GM19328 (cell line): ENCODE results near the gene ASS1.

Experiments used
- ATAC-seq: cut with Tn5 transposase; IDR thresholded peaks from one replicate; pipeline ENCODE4 v1.9.1; 2021; ENCODE audit warnings: mild to moderate bottlenecking, moderate library complexity; ENCODE audit not compliant: unreplicated experiment

Gene ASS1

DNA sequence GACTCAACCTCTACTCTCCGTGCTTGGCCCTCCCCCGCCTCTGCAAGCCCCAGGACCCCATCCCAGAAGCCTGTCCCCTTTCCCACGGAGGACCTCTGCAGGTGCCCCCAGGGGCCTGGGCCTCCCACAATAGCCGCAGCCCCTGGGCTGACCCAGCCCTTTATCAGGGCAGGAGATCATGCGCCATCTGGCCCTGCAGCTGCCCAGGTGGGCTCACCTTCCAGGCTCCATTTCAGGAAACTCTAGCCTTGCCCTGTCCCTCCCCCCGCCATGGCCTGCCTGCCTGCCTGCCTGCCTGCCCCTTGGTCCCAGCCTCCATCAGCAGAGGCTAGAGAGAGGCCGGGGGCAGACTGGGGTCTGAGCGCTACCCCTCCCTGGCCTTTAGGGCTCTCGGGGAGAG, 48.7 kb downstream of the ASS1 start:
- ATAC-seq: no peak

DNA sequence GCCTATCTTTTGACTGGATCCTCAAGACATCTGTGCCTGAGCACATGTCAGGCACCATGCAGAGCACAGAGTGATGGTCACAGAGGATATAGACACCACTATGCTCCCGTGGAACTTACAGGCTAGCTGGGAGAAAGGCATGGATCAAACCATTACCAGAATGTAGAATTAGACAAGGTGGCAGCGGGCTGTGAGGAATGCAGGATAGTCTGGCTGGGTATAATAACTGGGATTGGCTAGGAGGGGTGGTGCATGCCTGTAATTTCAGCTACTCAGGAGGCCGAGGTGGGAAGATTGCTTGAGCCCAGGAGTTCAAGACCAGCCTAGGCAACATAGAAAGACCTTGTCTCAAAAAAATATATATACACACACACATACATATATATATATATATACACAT, 50.3 kb downstream of the ASS1 start:
- no peak for ATAC-seq

DNA sequence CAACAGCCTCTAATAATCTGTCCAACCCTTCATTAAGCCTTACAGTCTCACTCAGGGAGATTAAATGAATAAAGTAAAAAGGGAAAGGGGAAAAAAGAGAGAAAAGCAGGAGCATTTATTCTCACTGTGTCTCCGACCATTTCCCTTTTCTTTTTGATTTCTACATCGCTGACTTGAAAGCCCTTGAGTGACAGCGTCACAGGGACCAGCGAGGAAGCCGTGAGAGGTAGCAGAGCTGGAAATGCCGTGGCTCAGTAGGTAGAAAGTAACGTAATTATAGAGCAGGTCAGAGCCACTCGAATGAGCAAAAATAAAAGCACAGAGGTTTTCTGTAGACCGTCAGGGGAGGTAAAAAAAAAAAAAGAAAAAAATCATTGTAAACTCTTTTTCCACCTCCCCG, 52.4 kb downstream of the ASS1 start:
- no peak for ATAC-seq

DNA sequence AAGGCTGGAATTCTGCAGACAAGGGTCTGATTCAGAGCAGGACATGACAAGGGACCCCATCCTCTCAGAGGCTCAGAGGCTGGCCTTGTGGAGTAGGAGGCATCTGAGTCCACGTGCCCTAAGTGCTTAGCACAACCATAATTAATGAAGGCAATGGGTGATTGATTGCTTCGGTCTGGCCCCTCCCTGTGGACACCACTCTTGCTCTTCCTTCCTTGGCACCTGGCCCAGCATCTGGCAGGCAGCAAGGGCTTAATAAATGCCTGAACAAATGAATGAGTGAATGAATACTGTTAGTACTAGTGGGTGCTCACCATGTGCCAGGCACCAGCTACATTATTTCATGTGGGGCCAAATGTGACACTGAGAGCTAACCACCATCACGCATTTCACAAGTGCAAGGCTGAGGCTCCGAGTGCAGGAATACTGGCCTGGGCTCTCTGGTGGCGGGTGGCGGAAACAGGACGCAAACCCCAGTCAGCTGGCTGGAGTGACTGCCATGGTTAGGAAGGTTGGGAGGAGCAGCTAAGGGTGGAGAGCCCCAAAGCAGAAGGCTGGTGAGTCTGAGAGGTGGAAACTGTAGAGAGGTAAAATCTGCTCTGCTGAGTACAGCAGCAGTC, 53.6 kb downstream of the ASS1 start:
- ATAC-seq: no peak

DNA sequence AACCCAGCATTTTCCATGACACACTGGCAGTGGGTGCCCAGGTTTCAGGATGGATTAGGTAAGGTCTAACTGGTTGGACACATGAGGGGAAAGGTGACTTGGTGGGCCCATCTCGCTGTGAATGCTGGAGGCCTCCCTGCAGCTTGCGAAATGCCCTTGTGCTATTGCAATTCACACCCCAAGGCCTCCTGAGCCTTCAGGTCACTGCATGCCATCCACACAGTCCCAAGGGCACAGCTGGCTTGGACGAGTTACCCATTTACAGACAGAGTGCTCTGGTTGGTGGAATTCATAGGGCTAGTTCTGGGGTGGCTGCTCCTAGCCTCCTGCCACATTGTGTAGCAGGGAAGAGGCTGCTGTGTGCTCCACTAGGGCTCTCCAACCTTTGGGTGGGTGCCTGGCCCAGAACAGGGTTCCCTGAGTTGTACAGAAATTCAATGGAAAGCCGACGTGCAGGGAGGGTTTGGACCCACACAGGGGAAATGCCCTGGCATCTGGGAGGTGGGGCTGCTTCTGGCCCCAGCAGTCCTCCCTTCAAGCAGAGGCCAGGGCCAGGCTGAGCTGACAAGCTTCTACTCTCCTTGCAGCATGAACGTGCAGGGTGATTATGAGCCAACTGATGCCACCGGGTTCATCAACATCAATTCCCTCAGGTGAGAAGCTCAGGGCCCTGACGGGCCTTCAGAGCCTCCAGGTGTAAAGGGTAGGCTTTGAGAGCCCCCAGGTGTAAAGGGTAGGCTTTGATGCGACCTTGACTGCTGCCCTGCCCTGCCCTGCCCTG, 54.3 kb downstream of the ASS1 start:
- ATAC-seq: no peak

DNA sequence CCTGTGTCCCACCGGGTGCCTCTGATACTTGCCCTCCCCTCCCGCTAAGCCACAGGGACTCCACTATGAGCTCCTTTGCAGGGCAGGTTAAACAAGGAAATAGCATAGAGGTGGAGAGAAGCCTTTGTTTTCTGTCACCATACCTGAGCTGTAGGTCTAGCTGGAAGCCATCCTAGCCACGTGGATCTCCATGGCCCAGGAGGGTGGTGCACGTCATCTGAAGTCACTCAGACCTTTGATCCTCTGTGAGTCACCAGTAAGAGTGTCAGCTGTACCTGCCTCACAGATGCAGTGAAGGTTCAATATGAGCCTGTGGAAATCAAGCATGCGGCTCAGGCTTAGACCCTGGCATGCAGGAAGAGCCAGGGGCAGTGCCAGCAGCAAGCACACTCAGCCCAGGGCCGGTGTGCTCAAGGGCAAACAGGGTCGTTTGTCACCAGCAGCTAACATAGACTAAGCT, 55.1 kb downstream of the ASS1 start:
- no peak for ATAC-seq

DNA sequence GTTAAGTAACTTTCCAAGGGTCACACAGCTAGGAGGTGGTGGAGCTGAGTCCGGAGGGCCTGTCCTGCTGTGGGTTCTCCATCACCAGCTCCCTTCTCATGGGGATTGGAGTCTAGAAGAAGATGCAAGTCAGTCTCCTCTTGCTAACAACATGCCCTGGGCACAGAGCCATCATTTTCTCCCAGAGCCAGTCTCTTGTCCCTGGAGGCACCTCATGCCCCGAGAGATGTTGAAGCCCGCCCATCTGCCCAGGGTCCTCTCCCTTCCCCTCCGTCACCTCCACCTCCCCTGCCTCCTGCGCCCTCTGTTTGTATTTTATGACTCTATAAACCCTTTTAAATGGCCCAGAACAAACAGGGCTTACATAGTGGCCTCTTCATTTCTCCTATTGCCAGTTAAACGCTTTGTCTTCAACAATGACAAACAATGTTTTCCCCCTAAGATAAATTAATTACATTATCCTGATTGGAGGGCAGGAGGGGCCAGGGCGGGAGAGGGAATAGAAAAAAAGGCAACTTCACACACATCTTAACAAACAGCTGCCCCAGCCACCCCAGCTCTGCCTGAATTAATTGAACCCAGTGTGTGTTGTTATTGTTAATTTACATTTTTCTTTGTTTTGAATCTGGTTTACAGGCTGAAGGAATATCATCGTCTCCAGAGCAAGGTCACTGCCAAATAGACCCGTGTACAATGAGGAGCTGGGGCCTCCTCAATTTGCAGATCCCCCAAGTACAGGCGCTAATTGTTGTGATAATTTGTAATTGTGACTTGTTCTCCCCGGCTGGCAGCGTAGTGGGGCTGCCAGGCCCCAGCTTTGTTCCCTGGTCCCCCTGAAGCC, 55.8 kb downstream of the ASS1 start:
- no peak for ATAC-seq

DNA sequence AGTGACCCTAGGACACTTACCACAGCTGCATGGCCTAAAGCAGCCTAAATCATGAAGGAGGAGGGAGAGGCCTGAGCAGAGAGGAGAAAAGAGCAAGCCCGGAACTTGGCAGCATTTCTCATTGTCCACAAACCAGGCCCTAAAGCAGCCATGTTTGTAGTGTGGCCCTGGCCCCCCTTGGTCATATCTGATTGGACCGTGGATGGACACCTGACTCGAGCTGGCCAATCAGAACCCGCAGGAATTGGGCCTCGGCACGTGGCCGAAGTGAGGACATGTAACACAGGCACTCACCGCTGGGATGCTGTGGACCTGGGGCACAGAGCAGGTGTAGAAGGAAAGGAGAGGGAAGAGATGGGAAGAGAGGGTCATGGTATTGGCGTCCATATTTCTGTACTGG, 56.9 kb downstream of the ASS1 start:
- ATAC-seq: no peak

DNA sequence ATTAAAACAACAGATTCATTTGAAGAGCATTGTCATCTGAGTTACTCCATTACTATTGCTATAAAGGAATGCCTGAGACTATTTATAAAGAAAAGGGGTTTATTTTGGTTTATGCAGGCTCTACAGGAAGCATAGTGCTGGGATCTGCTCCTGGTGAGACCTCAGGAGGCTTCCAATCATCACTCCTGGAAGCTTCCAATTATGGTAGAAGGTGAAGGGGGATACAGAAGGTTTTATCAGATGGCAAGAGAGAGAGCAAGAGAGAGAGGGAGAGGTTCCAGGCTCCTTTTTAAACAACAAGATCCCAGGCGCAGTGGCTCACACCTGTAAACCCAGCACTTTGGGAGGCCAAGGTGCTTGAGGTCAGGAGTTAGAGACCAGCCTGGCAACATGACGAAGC, 63.5 kb downstream of the ASS1 start:
- no peak for ATAC-seq

DNA sequence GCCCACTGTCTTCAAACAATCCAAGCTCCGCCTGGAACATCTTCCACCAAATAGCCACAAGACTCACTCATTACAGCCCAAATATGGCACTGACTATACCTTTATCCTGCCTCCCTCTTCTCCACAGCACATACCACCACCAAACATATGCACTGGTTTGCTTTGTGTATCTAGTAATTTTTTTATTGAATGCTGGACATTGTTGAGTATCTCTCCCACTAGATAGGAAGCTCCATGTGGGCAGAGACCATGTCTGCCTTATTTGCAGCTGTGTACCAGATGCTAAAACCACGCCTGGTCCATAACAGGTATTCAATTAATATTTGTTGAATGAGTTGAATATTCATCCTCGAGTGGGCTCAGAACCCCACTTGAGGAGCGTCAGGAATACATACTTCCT, 67.4 kb downstream of the ASS1 start:
- no peak for ATAC-seq

DNA sequence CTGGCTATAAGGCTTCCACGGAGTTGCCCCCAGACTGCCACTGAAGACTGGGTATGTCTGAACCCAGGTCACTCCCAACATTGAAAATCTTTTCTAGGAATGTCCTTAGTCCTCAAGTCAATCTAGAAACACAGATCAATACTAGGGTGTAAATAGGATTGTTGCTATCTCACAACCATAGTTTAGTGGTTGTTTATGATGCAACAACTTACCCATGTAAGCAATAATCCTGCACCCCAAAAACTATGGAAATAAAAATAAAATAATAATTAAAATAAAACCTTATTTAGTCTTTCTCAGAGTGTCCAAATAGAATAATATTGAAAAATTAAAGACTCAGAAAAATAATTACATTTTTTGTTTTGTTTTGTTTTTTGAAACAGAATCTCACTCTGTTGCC, 68.3 kb downstream of the ASS1 start:
- ATAC-seq: no peak

DNA sequence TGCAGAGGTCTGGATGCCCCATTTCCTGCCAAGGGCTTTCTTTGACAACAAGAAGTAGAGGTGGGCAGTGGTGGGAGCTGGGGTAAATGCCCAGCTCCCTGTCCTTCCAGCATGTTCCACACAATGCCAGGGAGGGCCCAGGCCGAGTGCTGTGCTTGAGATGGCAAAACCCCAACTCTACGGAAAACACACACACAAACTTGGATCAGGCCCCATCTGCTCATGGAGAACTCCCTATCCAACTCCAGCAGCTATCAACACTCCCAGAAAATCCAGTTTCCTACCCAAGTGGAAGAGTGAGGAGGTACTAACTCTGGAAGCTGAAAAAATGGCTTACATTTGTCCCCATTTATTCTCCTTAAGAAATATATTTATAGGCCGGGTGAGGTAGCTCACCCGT, 73.5 kb downstream of the ASS1 start:
- no peak for ATAC-seq

DNA sequence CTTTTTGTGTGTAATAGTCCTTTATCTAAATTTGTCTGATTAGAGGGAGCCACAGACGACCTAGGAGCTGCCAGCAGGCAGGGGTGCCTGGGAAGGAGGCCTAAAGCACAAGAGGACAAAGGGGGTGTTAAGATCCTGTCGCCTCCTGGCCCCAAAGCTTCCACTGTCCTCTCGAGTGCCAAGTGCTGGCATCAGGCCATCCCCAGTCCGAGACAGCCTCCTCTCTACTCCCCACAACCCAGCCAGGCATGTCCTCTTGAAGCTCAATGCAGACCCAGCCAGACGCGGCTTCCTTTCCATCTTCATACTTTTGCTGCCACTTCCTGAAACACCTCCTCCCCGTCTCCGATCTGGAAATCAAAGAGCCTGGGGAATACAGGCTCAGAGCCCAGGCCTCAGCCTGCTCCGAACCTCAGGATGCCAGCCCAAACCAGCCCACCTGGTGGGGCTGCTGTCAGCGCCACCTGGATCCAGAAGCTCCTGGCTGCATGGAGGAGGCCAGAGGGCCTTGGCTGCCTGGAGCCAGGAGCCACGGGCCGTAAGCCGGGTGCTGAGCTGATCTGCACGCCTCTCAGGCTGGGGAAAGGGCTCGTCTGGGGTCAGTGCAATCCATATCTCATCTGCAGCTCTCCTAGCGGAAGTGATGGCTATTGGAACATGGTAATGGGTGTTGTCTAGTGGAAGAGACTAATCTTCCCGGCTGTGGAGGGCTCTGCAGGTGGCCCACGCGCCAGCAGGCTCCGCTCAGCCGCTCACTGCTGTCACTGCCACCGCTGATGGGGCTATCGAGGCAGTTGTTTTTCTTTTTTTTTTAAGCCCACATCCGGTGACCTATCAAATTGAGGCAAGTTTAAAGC, 74.4 kb downstream of the ASS1 start:
- ATAC-seq: no peak

DNA sequence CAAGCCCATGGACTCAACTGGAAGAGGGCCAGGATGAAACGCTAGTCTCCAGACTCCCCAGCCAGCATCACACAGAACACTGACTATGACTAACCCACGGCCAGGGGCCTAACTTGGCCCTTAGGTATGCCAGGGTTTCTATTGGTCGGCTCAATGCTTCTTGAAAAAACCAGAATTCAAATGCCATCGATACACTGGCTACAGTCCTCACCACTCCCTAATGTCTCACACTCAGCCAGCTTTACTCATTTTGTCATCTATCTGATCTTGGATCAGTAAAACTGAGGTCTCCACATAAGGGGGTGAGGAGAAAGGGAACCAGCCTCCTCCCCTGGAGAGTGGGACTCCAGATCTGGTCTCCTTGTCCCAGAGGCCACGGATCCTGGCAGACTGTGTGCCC, 75.2 kb downstream of the ASS1 start:
- no peak for ATAC-seq

DNA sequence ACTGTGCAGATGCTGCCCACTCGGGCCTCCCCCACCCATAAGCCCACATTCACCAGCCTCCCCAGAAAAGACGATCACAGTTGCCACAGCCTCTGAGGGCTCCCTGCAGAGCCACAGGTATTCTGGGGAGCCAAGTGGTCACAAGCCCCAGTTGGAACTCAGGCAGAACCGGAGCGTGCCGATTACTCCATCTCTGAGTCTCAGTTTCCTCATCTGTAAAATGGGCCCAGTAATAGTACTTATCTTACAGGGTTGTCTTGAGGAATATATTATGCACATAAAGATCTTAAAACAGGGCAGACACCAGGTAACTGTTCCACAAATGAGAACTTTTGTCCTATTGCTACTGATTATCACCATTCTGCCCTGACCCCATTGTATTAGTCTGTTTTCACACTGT, 77.0 kb downstream of the ASS1 start:
- no peak for ATAC-seq

DNA sequence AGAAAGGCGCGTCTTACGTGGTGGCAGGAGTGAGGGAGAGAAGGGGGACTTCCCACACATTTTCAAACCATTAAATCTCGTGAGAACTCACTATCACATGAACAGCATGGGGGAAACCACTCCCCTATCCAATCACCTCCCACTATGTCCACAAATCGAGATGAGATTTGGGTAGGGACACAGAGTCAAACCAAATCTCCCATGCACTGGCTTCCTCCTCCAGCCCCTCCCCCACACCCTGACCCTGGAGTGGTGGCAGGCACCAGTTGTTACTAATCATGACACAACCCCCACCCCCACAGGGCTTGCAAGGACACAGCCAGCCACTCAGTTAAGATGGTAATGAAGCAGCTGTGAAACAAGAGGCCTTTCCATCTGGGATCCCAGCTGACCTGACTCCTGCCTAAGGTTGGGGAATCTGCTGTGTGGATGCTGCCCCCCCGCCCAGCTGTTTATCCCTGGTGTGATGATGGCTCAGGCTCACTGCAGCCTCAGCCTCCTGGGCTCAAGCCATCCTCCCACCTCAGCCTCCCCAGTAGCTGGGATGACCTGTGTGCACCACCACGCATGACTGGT, 77.6 kb downstream of the ASS1 start:
- no peak for ATAC-seq

DNA sequence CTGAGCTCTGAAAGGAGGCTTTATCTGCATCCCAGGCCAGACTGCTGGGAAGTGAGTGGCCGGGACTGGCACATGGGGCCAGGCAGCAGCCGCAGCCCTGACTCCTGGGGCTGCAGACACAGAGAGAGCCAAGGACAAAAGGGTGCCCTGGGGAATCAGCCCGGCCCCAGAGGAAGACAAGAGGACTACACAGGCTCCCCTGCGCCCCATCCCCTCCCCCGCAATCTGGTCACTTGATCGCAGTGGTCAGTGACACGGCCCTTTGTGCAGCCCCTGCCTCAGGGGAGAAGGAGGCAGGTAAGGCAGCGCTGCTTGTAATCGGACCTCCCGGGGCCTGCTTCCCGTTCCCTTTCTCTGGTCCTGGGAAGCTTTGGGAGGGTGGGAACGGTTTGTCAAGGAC, 79.2 kb downstream of the ASS1 start:
- ATAC-seq: no peak

DNA sequence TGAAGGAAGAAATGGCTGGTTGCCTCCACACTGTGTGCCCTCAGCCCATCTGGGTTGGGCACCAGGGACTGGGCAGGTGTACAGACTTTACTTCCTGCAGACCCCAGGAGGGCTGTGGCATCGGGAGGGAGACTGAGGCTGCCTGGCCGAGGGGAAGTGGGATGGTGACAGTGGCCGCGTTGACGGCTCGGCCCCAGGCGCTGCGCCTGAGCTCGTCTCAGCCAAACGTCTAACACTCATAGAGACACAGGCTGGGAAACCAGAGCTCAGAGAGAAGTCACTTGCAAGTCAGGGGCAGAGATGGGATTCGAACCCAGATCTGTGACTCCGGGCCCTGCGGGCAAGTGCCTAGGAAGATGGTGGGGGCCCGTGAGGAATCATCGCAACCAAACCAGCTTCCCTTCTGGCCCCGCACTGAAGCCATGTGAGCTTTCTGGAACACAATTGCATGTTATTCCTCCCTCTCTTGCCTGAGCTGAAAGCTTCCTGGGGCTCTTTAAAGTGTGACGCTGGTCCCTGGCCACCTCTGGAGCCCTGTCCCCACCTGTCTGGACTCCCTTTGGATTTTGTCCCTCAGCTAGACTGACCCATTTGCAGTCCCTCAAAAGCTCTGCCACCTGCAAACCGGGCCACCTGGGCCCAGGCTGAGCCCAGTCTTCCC, 81.6 kb downstream of the ASS1 start:
- no peak for ATAC-seq

DNA sequence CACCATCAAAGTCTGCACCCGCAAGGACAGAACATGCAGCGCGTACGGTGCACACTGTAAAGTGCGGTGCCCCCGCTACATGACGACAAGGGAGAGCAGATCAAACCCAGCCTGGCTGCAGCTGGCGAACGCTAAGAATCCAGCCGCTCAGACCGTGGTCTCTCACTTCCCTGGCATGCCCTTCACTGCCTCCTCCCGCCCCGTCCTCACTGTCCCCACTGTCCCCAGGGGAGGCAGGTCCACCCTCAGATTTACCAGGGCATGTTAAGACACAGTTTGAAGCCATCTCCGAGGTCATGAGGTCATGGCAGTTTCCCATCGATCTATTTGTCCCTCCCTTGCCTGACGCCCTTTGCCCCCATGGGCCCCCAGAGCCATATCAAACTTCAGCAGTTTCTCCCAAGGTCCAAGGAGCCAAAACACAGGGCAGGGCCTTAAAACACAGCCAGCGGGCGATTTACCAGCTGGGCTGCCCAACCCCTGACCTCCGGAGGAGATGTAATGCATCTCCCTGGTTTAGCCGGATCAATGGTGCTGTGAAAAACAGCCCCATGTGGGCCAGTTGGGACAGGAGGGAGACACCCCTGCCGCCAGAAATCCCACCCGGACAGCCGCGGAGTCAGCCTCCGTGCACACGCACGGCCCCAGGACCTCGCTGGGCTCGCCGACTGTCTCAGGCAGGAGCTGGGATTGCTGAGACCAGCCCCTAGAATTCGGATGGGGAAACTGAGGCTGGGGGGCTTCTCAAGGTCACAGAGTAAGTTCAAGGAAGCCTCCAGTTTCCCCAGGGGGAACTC, 82.3 kb downstream of the ASS1 start:
- no peak for ATAC-seq
